Measurements from ENCODE around the gene ARHGEF28.

The ARHGEF28 gene

DNA sequence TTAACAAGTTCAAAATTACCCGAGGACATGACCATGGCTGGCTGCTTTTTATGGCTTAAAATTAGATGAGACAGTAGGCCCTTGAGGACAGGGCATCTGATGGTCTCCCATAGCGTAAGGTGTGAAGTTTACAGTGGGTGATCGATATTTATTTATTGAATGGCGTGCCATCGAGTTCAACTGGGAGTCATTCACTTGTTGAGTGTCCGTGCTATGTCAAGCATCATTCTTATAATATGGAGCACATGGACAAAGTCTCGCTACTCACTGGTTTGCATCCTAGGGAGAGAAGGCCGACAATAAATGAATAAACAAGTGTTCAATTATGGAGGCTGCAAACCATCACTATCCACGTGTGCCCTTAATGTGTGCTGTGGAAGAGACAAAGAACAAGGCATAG lies 277.2 kb downstream of the ARHGEF28 start:
- H3K4me3 Mint-ChIP-seq, result no peak overlapping the region
- H3K4me1 Mint-ChIP-seq, result peaks cover 3% of the 10 kb centered on the region
- DNase-seq (no peak), ATAC-seq (no peak)
- H3K9me3 Mint-ChIP-seq, result no peaks in the 10 kb centered on the region
- peaks cover 22% of the 10 kb centered on the region for H3K27me3 Mint-ChIP-seq
- H3K27ac Mint-ChIP-seq, result no peak overlapping the region
- no peaks in the 10 kb centered on the region for H3K36me3 Mint-ChIP-seq (ENCODE audit: low read depth)

DNA sequence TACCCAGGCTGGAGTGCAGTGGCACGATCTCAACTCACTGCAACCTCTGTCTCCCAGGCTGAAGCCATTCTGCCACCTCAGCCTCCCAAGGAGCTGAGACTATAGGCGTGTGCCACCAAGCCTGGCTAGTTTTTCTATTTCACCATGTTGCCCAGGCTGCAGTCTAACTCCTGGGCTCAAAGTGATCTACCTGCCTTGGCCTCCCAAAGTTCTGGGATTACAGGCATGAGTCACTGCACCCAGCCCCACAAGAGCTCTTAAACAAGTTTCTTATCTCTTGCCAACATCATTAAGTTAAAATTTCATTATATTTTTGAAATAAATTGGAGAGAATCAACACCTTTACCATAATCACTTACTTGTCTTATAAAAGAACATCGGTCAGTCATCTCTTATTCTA lies 280.3 kb downstream of the ARHGEF28 start:
- Mint-ChIP-seq H3K27me3 (peaks cover 10% of the 10 kb centered on the region), H3K4me3 (no peak overlapping the region), H3K9me3 (no peaks in the 10 kb centered on the region), H3K36me3 (ENCODE audit: low read depth) (no peaks in the 10 kb centered on the region), H3K4me1 (no peaks in the 10 kb centered on the region), H3K27ac (no peak overlapping the region)
- DNase-seq (no peak), ATAC-seq (no peak)

DNA sequence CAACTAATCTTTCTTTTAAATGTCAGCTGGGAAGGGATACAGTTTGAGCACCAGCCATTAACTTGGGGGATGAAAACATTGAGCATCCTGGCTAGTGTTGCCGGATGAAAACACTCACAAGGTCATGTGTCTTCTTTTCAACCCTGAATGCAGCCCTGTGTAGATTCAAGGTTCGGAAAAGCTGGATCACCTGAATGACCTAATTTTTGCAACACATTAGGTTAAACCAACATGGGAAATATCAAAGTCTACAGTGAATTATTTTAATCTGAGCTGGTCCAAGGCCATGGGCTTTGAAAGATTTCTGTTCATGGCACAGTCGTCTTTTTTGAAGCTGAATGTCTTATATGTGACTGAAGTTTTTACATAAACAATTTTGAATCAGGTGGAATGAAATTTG lies 281.2 kb downstream of the ARHGEF28 start:
- ATAC-seq (no peak), DNase-seq (no peak)
- H3K36me3 Mint-ChIP-seq (ENCODE audit: low read depth), result no peaks in the 10 kb centered on the region
- H3K27me3 Mint-ChIP-seq, result peaks cover 10% of the 10 kb centered on the region
- no peak overlapping the region for H3K27ac Mint-ChIP-seq
- no peaks in the 10 kb centered on the region for H3K9me3 Mint-ChIP-seq
- H3K4me3 Mint-ChIP-seq, result no peak overlapping the region
- no peaks in the 10 kb centered on the region for H3K4me1 Mint-ChIP-seq

DNA sequence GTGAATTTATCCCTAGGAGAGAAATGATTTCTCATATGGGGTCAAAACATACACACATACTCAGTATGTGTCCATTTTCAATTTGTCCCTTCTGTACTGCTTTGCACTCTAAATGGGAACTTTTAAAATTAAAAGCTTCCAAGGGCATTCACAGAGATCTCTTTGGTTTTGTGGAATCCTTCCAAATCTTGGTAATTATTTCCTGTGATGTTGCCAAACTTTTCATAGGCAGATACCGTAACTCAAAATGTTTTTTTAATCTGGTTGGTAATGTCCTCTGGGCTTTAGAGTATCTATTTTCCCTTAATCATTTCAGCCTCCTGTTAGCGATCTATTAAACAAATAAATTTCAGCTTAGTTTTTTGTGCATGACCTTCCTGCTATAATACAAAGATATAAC lies 282.4 kb downstream of the ARHGEF28 start:
- Mint-ChIP-seq H3K27ac (no peak overlapping the region), H3K4me1 (no peaks in the 10 kb centered on the region), H3K27me3 (peaks cover 10% of the 10 kb centered on the region), H3K4me3 (no peak overlapping the region), H3K9me3 (no peaks in the 10 kb centered on the region), H3K36me3 (ENCODE audit: low read depth) (no peaks in the 10 kb centered on the region)
- ATAC-seq (no peak), DNase-seq (no peak)

DNA sequence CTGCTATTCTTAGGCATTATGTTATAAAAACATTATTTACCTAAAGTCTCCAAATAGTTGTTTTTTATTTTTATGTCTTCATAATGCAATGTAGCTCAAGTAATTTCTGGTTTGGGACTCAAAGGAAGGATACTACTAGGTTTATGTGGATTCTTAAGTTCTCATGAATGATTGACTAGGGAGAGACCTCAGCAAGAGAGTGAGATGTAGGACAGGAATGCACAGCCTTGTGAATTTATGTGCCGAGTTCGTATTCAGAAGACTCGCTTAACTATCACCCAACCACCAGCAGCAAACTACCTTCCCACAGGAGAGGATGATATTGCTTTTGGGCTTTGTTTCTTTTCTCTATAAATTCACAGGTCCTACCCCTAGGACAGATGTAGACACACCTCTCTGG lies 282.9 kb downstream of the ARHGEF28 start:
- Mint-ChIP-seq H3K36me3 (ENCODE audit: low read depth) (no peaks in the 10 kb centered on the region), H3K27me3 (peaks cover 10% of the 10 kb centered on the region), H3K4me3 (no peak overlapping the region), H3K27ac (no peak overlapping the region), H3K4me1 (no peaks in the 10 kb centered on the region), H3K9me3 (no peaks in the 10 kb centered on the region)
- DNase-seq, result no peak
- no peak for ATAC-seq

DNA sequence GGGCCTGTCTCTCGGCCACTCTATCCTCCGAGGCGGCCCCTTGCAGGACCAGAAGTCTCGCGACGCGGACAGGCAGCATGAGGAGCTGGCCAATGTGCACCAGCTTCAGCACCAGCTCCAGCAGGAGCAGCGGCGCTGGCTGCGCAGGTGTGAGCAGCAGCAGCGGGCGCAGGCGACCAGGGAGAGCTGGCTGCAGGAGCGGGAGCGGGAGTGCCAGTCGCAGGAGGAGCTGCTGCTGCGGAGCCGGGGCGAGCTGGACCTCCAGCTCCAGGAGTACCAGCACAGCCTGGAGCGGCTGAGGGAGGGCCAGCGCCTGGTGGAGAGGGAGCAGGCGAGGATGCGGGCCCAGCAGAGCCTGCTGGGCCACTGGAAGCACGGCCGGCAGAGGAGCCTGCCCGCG lies 283.5 kb downstream of the ARHGEF28 start:
- H3K27me3 Mint-ChIP-seq, result peaks cover 6% of the 10 kb centered on the region
- H3K36me3 Mint-ChIP-seq (ENCODE audit: low read depth), result no peaks in the 10 kb centered on the region
- no peak overlapping the region for H3K4me3 Mint-ChIP-seq
- DNase-seq (no peak), ATAC-seq (no peak)
- no peaks in the 10 kb centered on the region for H3K9me3 Mint-ChIP-seq
- no peak overlapping the region for H3K27ac Mint-ChIP-seq
- no peaks in the 10 kb centered on the region for H3K4me1 Mint-ChIP-seq

DNA sequence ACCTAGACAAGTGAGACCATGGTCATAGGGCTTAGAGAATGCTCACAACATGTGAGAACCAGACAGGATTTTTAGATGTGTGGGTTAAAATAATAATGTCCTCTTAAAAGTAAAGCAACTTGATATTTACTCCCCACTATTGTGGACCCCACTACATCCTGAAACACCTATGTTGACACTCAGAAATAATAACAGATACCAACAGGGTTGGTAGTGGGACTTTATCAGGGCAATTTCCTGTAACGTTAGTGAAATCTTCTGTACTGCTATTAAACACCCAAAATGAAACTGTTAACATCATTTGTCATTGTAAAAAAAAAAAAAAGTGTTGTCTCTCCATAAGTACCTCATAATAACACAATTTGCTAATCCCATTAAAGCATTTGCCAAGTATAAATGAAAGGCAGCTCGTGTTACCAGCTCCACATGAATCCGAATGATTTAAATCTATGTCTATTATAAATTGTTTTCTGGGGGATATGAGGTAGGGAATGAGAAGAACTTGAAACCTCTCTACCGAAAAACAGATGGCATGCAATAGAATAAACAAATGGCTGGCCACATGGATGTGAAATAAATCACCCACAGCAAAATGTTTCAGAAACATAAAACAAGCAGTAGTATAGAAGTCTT lies 285.9 kb downstream of the ARHGEF28 start:
- no peaks in the 10 kb centered on the region for H3K36me3 Mint-ChIP-seq (ENCODE audit: low read depth)

DNA sequence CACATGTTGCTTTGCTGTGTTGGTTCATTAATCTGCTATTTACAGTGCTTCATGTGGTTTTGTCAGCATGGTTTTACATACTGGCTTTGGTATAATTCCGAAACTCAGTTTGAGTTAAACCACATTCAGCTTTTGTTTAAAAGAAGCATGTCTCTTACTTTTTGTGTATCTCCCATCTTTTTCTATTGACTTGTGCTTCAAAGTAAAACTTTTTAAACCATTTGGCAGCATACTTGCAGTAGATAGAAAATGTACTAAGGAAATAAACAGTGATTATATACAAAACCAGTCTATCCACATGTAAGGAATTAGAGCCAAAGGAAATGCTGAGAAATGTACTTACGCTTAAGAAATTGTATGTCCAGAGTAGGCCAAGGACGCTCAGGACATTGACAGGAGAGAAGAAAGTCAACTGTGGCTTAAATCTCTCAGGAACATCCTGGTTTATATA lies 286.9 kb downstream of the ARHGEF28 start:
- Mint-ChIP-seq H3K9me3 (no peaks in the 10 kb centered on the region), H3K4me1 (no peaks in the 10 kb centered on the region), H3K27me3 (no peaks in the 10 kb centered on the region), H3K27ac (no peak overlapping the region), H3K4me3 (no peak overlapping the region), H3K36me3 (ENCODE audit: low read depth) (no peaks in the 10 kb centered on the region)
- ATAC-seq (no peak), DNase-seq (no peak)

More for the DNA sequence above, 285.9 kb downstream of the ARHGEF28 start:
- DNase-seq (no peak), ATAC-seq (no peak)
- H3K4me1 Mint-ChIP-seq, result no peaks in the 10 kb centered on the region
- no peak overlapping the region for H3K27ac Mint-ChIP-seq
- H3K9me3 Mint-ChIP-seq, result no peaks in the 10 kb centered on the region
- no peak overlapping the region for H3K4me3 Mint-ChIP-seq
- H3K27me3 Mint-ChIP-seq, result no peaks in the 10 kb centered on the region

DNA sequence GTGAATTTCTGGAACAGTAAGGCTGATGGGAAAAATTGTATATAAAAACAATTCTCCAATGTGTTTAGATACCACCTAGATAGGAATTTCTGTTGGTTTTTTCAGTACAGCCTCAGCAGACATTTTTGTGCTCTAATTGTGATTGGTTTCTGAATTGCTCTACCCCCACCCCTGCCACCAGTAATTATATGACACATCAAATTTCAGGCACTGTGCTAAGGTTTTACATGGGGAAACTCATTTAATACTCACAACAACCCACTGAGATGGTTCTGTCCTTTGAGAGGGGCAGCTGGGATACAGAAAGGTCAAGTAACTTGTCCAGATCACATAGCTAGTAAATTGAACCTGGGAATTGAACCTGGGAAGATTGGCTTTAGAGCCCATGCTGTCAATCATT lies 288.0 kb downstream of the ARHGEF28 start:
- DNase-seq, result no peak
- H3K27ac Mint-ChIP-seq, result no peak overlapping the region
- no peaks in the 10 kb centered on the region for H3K4me1 Mint-ChIP-seq
- no peak overlapping the region for H3K4me3 Mint-ChIP-seq
- ATAC-seq, result no peak
- no peaks in the 10 kb centered on the region for H3K27me3 Mint-ChIP-seq
- H3K9me3 Mint-ChIP-seq, result no peaks in the 10 kb centered on the region
- no peaks in the 10 kb centered on the region for H3K36me3 Mint-ChIP-seq (ENCODE audit: low read depth)

DNA sequence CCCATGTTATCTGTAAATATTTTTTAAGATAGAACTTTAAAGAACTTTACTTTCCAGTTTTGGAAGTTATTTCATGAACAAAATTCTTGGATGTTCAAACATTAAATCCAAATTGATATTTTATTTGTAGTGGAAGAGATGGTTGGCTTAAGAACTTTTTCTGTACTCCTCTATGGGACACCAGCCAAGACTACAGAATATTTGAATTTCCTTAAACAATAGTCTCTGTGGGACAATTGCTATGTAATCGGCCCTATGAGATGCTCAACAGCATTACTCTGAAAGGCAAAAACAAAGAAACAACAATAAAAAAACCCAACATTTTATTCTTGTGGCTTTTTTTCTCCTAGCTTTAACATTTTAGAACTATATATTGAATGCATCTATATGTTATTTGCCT lies 289.3 kb downstream of the ARHGEF28 start:
- no peak for ATAC-seq

DNA sequence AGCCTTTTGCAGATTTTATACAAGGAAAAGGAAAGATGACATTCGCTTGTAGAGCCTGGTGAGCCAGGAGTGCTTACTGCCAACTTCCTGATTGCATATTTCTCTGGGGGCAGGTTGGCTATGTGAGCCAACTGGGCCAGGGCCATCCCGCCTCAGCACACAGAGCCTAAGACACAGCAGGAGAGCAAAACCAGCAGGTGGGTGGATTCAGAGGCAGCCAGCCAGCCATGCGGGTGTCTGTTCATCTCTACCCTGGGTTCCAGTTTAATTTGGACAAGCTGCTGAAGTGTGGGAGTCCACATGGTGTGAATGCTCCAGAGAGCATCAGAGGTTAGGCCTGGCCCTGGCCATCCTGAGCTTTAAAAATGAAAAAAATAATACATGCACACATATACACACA lies 291.4 kb downstream of the ARHGEF28 start:
- no peak for DNase-seq
- H3K4me1 Mint-ChIP-seq, result no peaks in the 10 kb centered on the region

More for the DNA sequence above, 289.3 kb downstream of the ARHGEF28 start:
- no peaks in the 10 kb centered on the region for H3K36me3 Mint-ChIP-seq (ENCODE audit: low read depth)
- no peaks in the 10 kb centered on the region for H3K4me1 Mint-ChIP-seq
- no peak overlapping the region for H3K27ac Mint-ChIP-seq
- H3K4me3 Mint-ChIP-seq, result no peak overlapping the region
- H3K27me3 Mint-ChIP-seq, result no peaks in the 10 kb centered on the region
- no peaks in the 10 kb centered on the region for H3K9me3 Mint-ChIP-seq
- no peak for DNase-seq

DNA sequence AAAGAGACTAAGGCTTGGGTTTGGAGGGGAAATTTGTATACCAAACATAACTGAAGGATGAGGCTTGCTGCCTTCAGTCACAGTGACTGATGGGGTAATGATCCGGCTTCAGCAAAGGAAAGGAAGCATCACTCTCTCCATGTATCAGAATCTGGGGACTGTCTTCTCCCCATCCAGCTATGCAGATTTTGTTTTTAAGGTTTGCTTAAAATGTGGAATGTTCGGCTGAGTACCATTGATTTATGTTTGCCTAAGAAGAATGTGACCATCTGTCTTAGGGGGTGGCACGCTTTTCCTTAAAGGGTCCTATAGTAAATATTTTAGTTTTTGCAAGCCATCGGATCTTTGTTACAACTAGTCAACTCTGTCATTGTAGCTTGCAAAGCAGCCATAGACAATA lies 291.9 kb downstream of the ARHGEF28 start:
- Mint-ChIP-seq H3K9me3 (no peaks in the 10 kb centered on the region), H3K27me3 (no peaks in the 10 kb centered on the region), H3K36me3 (ENCODE audit: low read depth) (no peaks in the 10 kb centered on the region), H3K27ac (no peak overlapping the region), H3K4me3 (no peak overlapping the region), H3K4me1 (no peaks in the 10 kb centered on the region)
- DNase-seq (no peak), ATAC-seq (no peak)

More for the DNA sequence above, 291.4 kb downstream of the ARHGEF28 start:
- Mint-ChIP-seq H3K4me3 (no peak overlapping the region), H3K36me3 (ENCODE audit: low read depth) (no peaks in the 10 kb centered on the region), H3K9me3 (no peaks in the 10 kb centered on the region), H3K27me3 (no peaks in the 10 kb centered on the region), H3K27ac (no peak overlapping the region)
- ATAC-seq, result no peak

DNA sequence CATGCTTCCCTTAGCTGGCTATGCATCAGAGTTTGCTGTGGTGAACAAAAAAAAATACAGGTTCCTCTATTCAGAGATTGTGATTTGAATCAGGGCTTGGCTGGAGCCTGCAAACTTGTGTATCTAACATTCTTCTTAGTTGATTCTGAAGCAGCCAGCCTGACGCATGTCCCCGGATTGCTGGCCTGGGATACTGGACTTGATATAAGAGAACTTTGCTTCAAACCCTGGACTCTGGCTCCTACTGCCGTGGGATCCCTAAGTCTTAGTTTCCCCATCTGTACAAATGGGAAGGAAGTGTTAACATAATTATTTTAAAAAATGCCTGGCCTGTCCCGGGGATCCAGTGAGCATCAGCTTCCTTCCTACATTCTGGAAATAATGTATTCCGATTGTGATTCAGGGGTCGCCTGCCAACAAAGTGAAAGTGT lies 292.8 kb downstream of the ARHGEF28 start:
- Mint-ChIP-seq H3K36me3 (ENCODE audit: low read depth) (no peaks in the 10 kb centered on the region), H3K9me3 (no peaks in the 10 kb centered on the region), H3K27me3 (peaks cover 3% of the 10 kb centered on the region), H3K27ac (no peak overlapping the region), H3K4me3 (no peak overlapping the region), H3K4me1 (no peaks in the 10 kb centered on the region)
- DNase-seq (no peak), ATAC-seq (no peak)

DNA sequence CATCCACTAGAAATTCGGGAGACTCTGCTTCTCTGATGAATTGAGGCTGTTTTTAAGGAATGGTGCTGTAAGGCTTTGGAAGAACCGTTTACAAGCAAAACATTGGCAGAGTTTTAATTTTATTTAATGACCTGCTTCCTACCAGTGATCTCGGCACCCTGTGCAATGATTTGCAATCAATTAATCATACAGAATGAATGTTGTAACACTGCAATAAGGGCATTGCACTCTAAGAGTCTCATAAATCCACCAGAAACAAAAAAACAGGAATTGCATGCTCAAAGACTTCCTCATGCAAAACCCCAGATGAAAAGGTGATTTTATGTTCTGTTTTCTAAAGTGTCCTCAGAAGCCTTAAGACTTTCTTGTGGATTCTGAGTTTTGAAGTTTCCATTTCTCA lies 295.7 kb downstream of the ARHGEF28 start:
- Mint-ChIP-seq H3K4me1 (no peaks in the 10 kb centered on the region), H3K9me3 (no peaks in the 10 kb centered on the region), H3K36me3 (ENCODE audit: low read depth) (no peaks in the 10 kb centered on the region), H3K27me3 (peaks cover 7% of the 10 kb centered on the region), H3K27ac (no peak overlapping the region), H3K4me3 (no peak overlapping the region)
- DNase-seq, result no peak
- ATAC-seq, result no peak

DNA sequence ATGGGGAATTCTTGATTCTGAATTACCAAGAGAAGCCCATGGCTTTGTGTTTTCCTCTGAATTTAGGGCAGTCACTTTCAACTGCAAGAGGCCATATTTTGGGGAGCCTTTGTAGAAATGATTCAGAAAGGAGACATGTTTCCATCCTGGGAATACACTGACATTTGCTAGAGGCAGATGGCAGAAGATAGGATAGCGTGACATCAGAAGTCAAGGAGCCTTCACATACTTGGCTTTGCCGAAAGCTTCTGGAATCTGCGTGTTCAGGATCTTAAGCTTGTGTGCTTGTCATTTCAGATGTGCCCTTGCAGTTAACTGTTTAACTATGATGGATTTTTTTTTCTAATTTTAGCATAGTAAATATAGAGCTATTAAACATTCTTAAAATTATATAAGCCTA lies 296.2 kb downstream of the ARHGEF28 start:
- Mint-ChIP-seq H3K4me3 (no peak overlapping the region), H3K27ac (no peak overlapping the region), H3K4me1 (no peaks in the 10 kb centered on the region), H3K27me3 (peaks cover 7% of the 10 kb centered on the region), H3K36me3 (ENCODE audit: low read depth) (no peaks in the 10 kb centered on the region), H3K9me3 (no peaks in the 10 kb centered on the region)
- no peak for DNase-seq
- no peak for ATAC-seq

Measured in activated naive CD8-positive, alpha-beta T cell treated with anti-CD3 and anti-CD28 coated beads, Interleukin-2, amount 50 U/mL, for 24 hours (primary cell).